Upper lobe of left lung (tissue), 4 donors: ENCODE measurements around the gene TBX15.
"Not testable (repeated sequence)": the region's sequence is repeated elsewhere in the genome, so short reads cannot be mapped to it uniquely, and the experiment has no call there.

ENCODE experiments used
- CTCF ChIP-seq, 6 experiments: fragments of 450-650 bp in 4 of 6; fragments of 200-600 bp in 2 of 6; sonication (generic) in 2 of 6; IDR thresholded peaks; one replicate each; pipeline ENCODE4 v1.5.1; 2016 to 2019; ENCODE audit warnings: antibody characterized with exemption in 6 of 6
- EP300 ChIP-seq, 4 donors: sonication (generic); formaldehyde crosslinking; IDR thresholded peaks; one replicate each; pipeline ENCODE4 v1.5.1; 2017; ENCODE audit warnings: antibody characterized with exemption in 4 of 4, control low read depth in 2 of 4
- POLR2A ChIP-seq, 4 donors: fragments of 450-650 bp; IDR thresholded peaks; one replicate each; pipeline ENCODE4 v1.5.1; 2016 to 2017; ENCODE audit warnings: antibody characterized with exemption in 4 of 4, mild to moderate bottlenecking in 2 of 4
- POLR2AphosphoS5 ChIP-seq, 2 donors: sonication (generic); formaldehyde crosslinking; IDR thresholded peaks; one replicate each; pipeline ENCODE4 v1.5.1; 2017; ENCODE audit warnings: antibody characterized with exemption in 2 of 2

- not testable (repeated sequence) for TF ChIP-seq CTCF, EP300, POLR2A, POLR2AphosphoS5 (IDR thresholded peaks at IDR 0.05)
Observed at GRCh38 chr1:118916346-118916745, 71.8 kb downstream of the TBX15 start.
